Measurements from ENCODE around the gene PCGF2.

The PCGF2 gene

DNA sequence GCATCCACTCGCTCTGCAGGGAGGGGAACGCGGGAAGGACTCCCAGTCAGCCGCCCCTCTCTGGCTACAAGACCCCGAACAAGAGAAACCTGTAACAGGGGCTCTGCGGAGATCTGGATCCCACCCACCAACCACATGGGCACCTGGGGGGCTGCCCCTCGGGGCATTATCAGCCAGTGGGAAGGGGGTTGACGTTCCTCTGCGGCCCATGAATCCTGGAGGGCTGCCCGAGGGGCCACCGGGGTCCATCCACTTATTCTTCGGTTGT lies 1.8 kb upstream of the PCGF2 start:
- Histone ChIP-seq H3K79me2 (ENCODE audit: low read length) (peaks cover 25% of the 10 kb centered on the region), H3K9ac (ENCODE audit: low read length) (no peak overlapping the region; the same call in 1 of the 2 replicates), H3F3A (ENCODE audit: insufficient read depth, low read length) (peaks cover 25% of the 10 kb centered on the region), H4K20me1 (ENCODE audit: insufficient read depth, low read length) (no peaks in the 10 kb centered on the region), H3K9me2 (replicated peaks; ENCODE audit: insufficient read depth, low read length) (no peaks in the 10 kb centered on the region), H2AFZ (ENCODE audit: low read length) (0 out of 2 replicates have a peak overlapping the region, but pooled peaks have one; percentile 65), H3K4me2 (ENCODE audit: low read depth, low read length) (peak overlapping the region; percentile 99), H3K36me3 (replicated peaks; ENCODE audit: insufficient read depth, low read length) (no peaks in the 10 kb centered on the region), H3K9me3 (replicated peaks; ENCODE audit: insufficient read depth, low read length) (no peaks in the 10 kb centered on the region), H3K4me1 (ENCODE audit: low read length) (peaks cover 22% of the 10 kb centered on the region), H3K27me3 (replicated peaks; ENCODE audit: insufficient read depth, low read length) (peaks cover 22% of the 10 kb centered on the region), H3K27ac (ENCODE audit: low read length) (no peak overlapping the region), H3K4me3 (ENCODE audit: low read length) (peak overlapping the region; percentile 93)
- TF ChIP-seq EZH2 (optimal IDR thresholded peaks at IDR 0.05; ENCODE audit: low read depth, low read length) (no peak), EZH2phosphoT487 (IDR thresholded peaks at IDR 0.05; ENCODE audit: low read length) (no peak)
- TF ChIP-seq, protein P1, sequence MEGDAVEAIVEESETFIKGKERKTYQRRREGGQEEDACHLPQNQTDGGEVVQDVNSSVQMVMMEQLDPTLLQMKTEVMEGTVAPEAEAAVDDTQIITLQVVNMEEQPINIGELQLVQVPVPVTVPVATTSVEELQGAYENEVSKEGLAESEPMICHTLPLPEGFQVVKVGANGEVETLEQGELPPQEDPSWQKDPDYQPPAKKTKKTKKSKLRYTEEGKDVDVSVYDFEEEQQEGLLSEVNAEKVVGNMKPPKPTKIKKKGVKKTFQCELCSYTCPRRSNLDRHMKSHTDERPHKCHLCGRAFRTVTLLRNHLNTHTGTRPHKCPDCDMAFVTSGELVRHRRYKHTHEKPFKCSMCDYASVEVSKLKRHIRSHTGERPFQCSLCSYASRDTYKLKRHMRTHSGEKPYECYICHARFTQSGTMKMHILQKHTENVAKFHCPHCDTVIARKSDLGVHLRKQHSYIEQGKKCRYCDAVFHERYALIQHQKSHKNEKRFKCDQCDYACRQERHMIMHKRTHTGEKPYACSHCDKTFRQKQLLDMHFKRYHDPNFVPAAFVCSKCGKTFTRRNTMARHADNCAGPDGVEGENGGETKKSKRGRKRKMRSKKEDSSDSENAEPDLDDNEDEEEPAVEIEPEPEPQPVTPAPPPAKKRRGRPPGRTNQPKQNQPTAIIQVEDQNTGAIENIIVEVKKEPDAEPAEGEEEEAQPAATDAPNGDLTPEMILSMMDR (IDR thresholded peaks at IDR 0.05; ENCODE audit: low read length): no peak
- DNase-seq: no peak

DNA sequence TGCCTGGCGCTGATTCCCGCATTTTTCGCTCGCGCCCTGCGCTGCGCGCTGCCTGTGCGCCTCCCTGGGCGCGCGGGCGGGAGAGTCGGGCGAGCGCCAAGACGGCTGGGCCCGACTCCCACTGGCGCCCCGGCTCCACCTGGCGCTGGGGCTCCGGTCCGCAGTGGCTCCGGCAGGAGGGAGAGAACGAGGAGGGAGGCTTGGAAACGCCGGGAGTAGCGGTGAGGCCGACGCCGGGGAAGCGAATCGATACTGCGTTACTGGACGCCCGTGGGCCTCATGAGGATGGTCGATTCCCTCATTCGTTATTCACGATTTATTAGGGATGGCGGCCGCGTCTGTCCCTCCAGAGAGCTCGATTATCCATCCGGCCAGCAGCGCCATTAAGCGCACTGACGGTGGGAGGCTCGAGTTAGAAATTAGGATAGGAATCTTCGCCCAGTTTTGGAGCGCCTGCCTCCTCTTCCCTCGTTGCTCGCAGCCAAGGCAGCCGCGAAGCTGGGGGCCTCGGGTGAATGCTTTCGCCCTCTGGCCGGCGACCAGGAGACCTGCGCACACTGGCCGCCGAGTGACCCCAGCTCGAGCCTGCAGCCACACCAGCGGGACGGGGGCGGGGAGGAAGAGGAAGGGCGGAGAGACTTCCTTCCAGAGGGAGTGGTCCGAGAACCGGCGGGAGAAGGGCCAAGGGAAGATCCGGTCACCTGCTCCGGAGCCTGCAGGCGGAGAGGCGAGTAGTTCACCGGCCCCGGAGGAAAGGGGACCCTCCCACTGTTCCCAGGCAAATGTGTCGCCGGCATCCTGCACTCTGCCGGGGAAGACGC lies 1.3 kb upstream of the PCGF2 start:
- Histone ChIP-seq H3K36me3 (replicated peaks; ENCODE audit: insufficient read depth, low read length) (no peaks in the 10 kb centered on the region), H3K4me3 (ENCODE audit: low read length) (peak overlapping the region; percentile 93), H3K9ac (ENCODE audit: low read length) (peak overlapping the region; percentile 21; the same call in 1 of the 2 replicates), H3K9me3 (replicated peaks; ENCODE audit: insufficient read depth, low read length) (no peaks in the 10 kb centered on the region), H3K4me2 (ENCODE audit: low read depth, low read length) (peak overlapping the region; percentile 99), H2AFZ (ENCODE audit: low read length) (peak overlapping the region; percentile 65), H4K20me1 (ENCODE audit: insufficient read depth, low read length) (no peaks in the 10 kb centered on the region), H3F3A (ENCODE audit: insufficient read depth, low read length) (peaks cover 25% of the 10 kb centered on the region), H3K9me2 (replicated peaks; ENCODE audit: insufficient read depth, low read length) (no peaks in the 10 kb centered on the region), H3K27ac (ENCODE audit: low read length) (no peak overlapping the region), H3K4me1 (ENCODE audit: low read length) (peaks cover 22% of the 10 kb centered on the region), H3K79me2 (ENCODE audit: low read length) (peaks cover 19% of the 10 kb centered on the region), H3K27me3 (replicated peaks; ENCODE audit: insufficient read depth, low read length) (peaks cover 22% of the 10 kb centered on the region)
- TF ChIP-seq EZH2 (optimal IDR thresholded peaks at IDR 0.05; ENCODE audit: low read depth, low read length) (no peak), EZH2phosphoT487 (IDR thresholded peaks at IDR 0.05; ENCODE audit: low read length) (no peak)
- TF ChIP-seq, protein P1 (IDR thresholded peaks at IDR 0.05; ENCODE audit: low read length): no peak
- DNase-seq: no peak

DNA sequence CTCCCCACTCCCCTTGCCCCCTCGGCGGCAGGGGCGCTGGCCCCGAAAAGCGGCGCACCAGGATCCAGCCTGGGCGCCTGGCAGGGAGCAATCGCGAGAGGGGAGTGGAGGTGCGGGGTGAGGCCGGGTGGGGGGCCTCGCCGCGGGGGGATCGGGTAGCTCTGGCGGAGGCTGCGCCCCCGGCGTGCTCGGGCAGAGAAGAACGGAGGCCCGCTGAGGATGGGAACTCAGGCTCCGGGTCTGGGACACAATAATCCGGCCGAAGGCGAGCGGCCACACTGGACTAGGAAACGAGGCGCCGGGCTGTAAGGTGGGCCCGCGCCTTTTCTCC lies 721 bp upstream of the PCGF2 start:
- Histone ChIP-seq H3K4me3 (ENCODE audit: low read length) (peak overlapping the region; percentile 93), H3K4me2 (ENCODE audit: low read depth, low read length) (peak overlapping the region; percentile 99)

More for the DNA sequence above, 721 bp upstream of the PCGF2 start:
- TF ChIP-seq EZH2 (optimal IDR thresholded peaks at IDR 0.05; ENCODE audit: low read depth, low read length) (no peak), EZH2phosphoT487 (IDR thresholded peaks at IDR 0.05; ENCODE audit: low read length) (no peak)
- TF ChIP-seq, protein P1 (IDR thresholded peaks at IDR 0.05; ENCODE audit: low read length): no peak
- Histone ChIP-seq H4K20me1 (ENCODE audit: insufficient read depth, low read length) (no peaks in the 10 kb centered on the region), H3K9me3 (replicated peaks; ENCODE audit: insufficient read depth, low read length) (no peaks in the 10 kb centered on the region), H3K9ac (ENCODE audit: low read length) (peak overlapping the region; percentile 21; the same call in 1 of the 2 replicates), H3K27ac (ENCODE audit: low read length) (no peak overlapping the region), H3K36me3 (replicated peaks; ENCODE audit: insufficient read depth, low read length) (no peaks in the 10 kb centered on the region), H3K9me2 (replicated peaks; ENCODE audit: insufficient read depth, low read length) (no peaks in the 10 kb centered on the region), H3K79me2 (ENCODE audit: low read length) (peaks cover 13% of the 10 kb centered on the region), H3K4me1 (ENCODE audit: low read length) (peaks cover 20% of the 10 kb centered on the region), H2AFZ (ENCODE audit: low read length) (peak overlapping the region; percentile 65), H3K27me3 (replicated peaks; ENCODE audit: insufficient read depth, low read length) (peaks cover 22% of the 10 kb centered on the region), H3F3A (ENCODE audit: insufficient read depth, low read length) (peaks cover 25% of the 10 kb centered on the region)
- DNase-seq: no peak
